SIG-M5 treated with dmso at 0.1 percent for 504 hours (cell line): ENCODE measurements around the gene ZNF320.
"Not testable (repeated sequence)": the region's sequence is repeated elsewhere in the genome, so short reads cannot be mapped to it uniquely, and the experiment has no call there.

Experiments used
- DNase-seq: peaks from one replicate; lab custom pipeline; 2025; ENCODE audit not compliant: unreplicated experiment; lab: John Stamatoyannopoulos, UW

The ZNF320 gene

GRCh38 chr19:52897138-52897935 lies at the start of gene ZNF320:
TSS of gene ZNF320 (minus strand) at chr19:52897635. CDS start at chr19:52890255, 7,380 bp downstream.
- DNase-seq = no peak

GRCh38 chr19:52946322-52947310 lies 49.2 kb upstream of the ZNF320 start:
- no peak for DNase-seq

GRCh38 chr19:52945652-52946321 lies 48.4 kb upstream of the ZNF320 start:
- DNase-seq = no peak

GRCh38 chr19:52944703-52945493 lies 47.5 kb upstream of the ZNF320 start:
- DNase-seq = not testable (repeated sequence)

- DNase-seq = no peak
Measured at GRCh38 chr19:52943884-52944643, 46.6 kb upstream of the ZNF320 start.

GRCh38 chr19:52943134-52943883 lies 45.9 kb upstream of the ZNF320 start:
- no peak for DNase-seq

- DNase-seq = peak; percentile 3
Measured at GRCh38 chr19:52942386-52943133, 45.1 kb upstream of the ZNF320 start.

GRCh38 chr19:52941941-52942385 lies 44.5 kb upstream of the ZNF320 start:
- no peak for DNase-seq

GRCh38 chr19:52941523-52941922 lies 44.1 kb upstream of the ZNF320 start:
- not testable (repeated sequence) for DNase-seq

- not testable (repeated sequence) for DNase-seq
Measured at GRCh38 chr19:52940905-52941304, 43.5 kb upstream of the ZNF320 start.

GRCh38 chr19:52938761-52939160 lies 41.3 kb upstream of the ZNF320 start:
- DNase-seq = no peak

GRCh38 chr19:52936954-52937325 lies 39.5 kb upstream of the ZNF320 start:
- DNase-seq = no peak

- no peak for DNase-seq
Measured at GRCh38 chr19:52936151-52936953, 38.9 kb upstream of the ZNF320 start.

- no peak for DNase-seq
Measured at GRCh38 chr19:52935434-52935833, 38.0 kb upstream of the ZNF320 start.

GRCh38 chr19:52924641-52925040 lies 27.2 kb upstream of the ZNF320 start:
- not testable (repeated sequence) for DNase-seq

GRCh38 chr19:52923778-52924593 lies 26.6 kb upstream of the ZNF320 start:
- DNase-seq = peak; percentile 13
